Mesendoderm (in vitro differentiated cells): ENCODE results near the gene RAB5A.
A peak's percentile ranks its signal among the peaks of the same experiment; 100 is the strongest.

Source experiments
- DNase-seq: peaks from one replicate; pipeline ENCODE4 v3.0.0; 2013
- H2AK5ac ChIP-seq: 2 replicates; pipeline ENCODE4 v1.6.1; 2013; ENCODE audit warnings: low read length, inconsistent platforms
- H2BK120ac ChIP-seq: 2 replicates; pipeline ENCODE4 v1.6.1; 2013; ENCODE audit warnings: low read depth, mild to moderate bottlenecking, low read length, moderate library complexity, mixed read lengths
- H2BK15ac ChIP-seq: replicated peaks from 2 replicates; pipeline ENCODE4 v1.6.1; 2013; ENCODE audit warnings: low read depth, mild to moderate bottlenecking, moderate library complexity
- H2BK5ac ChIP-seq: 2 replicates; pipeline ENCODE4 v1.6.1; 2013; ENCODE audit warnings: low read length, inconsistent platforms
- H3K18ac ChIP-seq: 2 replicates; pipeline ENCODE4 v1.6.1; 2013; ENCODE audit warnings: mild to moderate bottlenecking, low read length, mixed read lengths
- H3K23ac ChIP-seq: one replicate; pipeline ENCODE4 v1.6.1; 2013; ENCODE audit warnings: low read length
- H3K27ac ChIP-seq: 2 replicates; pipeline ENCODE4 v1.5.1; 2013; ENCODE audit warnings: low read depth, mild to moderate bottlenecking, inconsistent platforms, low read length, moderate library complexity
- H3K27me3 ChIP-seq: 2 replicates; pipeline ENCODE4 v1.6.1; 2013; ENCODE audit warnings: low read length, control low read depth, mild to moderate bottlenecking, inconsistent platforms; ENCODE audit not compliant: insufficient read depth, poor library complexity
- H3K36me3 ChIP-seq: 2 replicates; pipeline ENCODE4 v1.6.1; 2013; ENCODE audit warnings: low read length, inconsistent platforms; ENCODE audit not compliant: control insufficient read depth, insufficient read depth
- H3K4ac ChIP-seq: one replicate; pipeline ENCODE4 v1.6.1; 2013; ENCODE audit warnings: low read depth, mild to moderate bottlenecking, low read length, moderate library complexity
- H3K4me1 ChIP-seq: 2 replicates; pipeline ENCODE4 v1.6.1; 2013; ENCODE audit warnings: low read depth, low read length, inconsistent platforms; ENCODE audit not compliant: control insufficient read depth
- H3K4me2 ChIP-seq: 2 replicates; pipeline ENCODE4 v1.6.1; 2013; ENCODE audit warnings: low read length
- H3K4me3 ChIP-seq: 2 replicates; pipeline ENCODE4 v1.5.1; 2013; ENCODE audit warnings: mild to moderate bottlenecking, low read length
- H3K56ac ChIP-seq: one replicate; pipeline ENCODE4 v1.6.1; 2013; ENCODE audit warnings: low read length
- H3K79me1 ChIP-seq: 2 replicates; pipeline ENCODE4 v1.6.1; 2013; ENCODE audit warnings: low read length, inconsistent platforms
- H3K79me2 ChIP-seq: 2 replicates; pipeline ENCODE4 v1.6.1; 2013; ENCODE audit warnings: mild to moderate bottlenecking, low read length; ENCODE audit not compliant: control insufficient read depth, insufficient read depth
- H3K9ac ChIP-seq: 2 replicates; pipeline ENCODE4 v1.6.1; 2013; ENCODE audit warnings: low read length, inconsistent platforms
- H4K5ac ChIP-seq: one replicate; pipeline ENCODE4 v1.6.1; 2013; ENCODE audit warnings: low read length
- H4K8ac ChIP-seq: one replicate; pipeline ENCODE4 v1.6.1; 2013; ENCODE audit warnings: low read depth, mild to moderate bottlenecking, control low read depth, low read length, moderate library complexity
- WGBS: extraction: QIAGEN DNeasy Blood & Tissue Kit; methylation state at CpG from one replicate; pipeline ENCODE4 v1.1.7; 2013; ENCODE audit warnings: low lambda C conversion rate, missing lambda C conversion rate; ENCODE audit not compliant: insufficient coverage; ENCODE audit errors: extremely low coverage; 5-methylcytosine and 5-hydroxymethylcytosine counted together

RAB5A gene

DNA sequence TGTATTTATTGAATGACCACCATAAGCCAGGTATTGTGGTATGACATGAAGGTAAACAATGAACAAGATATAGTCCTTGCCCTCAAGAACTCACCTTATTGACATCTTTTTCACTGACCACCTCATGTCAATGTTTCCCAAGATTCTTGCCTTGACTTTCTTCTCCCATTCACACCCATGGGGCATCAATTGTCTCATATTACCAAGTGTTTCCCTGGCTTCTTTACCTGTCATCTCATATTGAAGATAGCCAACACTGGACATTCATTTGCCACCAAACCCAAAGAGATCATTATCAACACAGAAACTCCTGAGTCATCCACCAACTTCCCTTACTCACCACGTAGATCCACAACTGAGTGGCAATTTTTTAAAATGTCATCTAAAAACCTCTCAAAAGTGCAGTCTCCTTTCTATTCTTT, 15.1 kb upstream of the RAB5A start:
- Histone ChIP-seq H3K9ac (no peak overlapping the region), H3K79me1 (no peaks in the 10 kb centered on the region), H2BK5ac (no peak overlapping the region), H3K23ac (no peak overlapping the region), H3K36me3 (no peaks in the 10 kb centered on the region), H3K4ac (no peak overlapping the region), H3K18ac (no peak overlapping the region), H4K8ac (no peak overlapping the region), H4K5ac (no peak overlapping the region), H3K27me3 (no peaks in the 10 kb centered on the region), H3K4me1 (no peaks in the 10 kb centered on the region), H3K27ac (no peak overlapping the region), H2BK120ac (no peak overlapping the region), H3K4me3 (no peak overlapping the region), H2AK5ac (no peak overlapping the region), H3K79me2 (no peaks in the 10 kb centered on the region), H3K56ac (no peak overlapping the region), H2BK15ac (no peak overlapping the region), H3K4me2 (no peak overlapping the region)
- WGBS, result no CpG with 5 or more reads among the region's 1 CpG
- DNase-seq, result no peak

GRCh38 chr3:19932422-19932821, 14.5 kb upstream of the RAB5A start:
- H3K36me3 ChIP-seq, result no peaks in the 10 kb centered on the region
- no peaks in the 10 kb centered on the region for H3K79me2 ChIP-seq
- H4K8ac ChIP-seq, result no peak overlapping the region
- no peak overlapping the region for H3K4me3 ChIP-seq
- no peak overlapping the region for H3K23ac ChIP-seq
- H3K79me1 ChIP-seq, result no peaks in the 10 kb centered on the region
- no peak overlapping the region for H3K9ac ChIP-seq
- no peak overlapping the region for H4K5ac ChIP-seq
- no peaks in the 10 kb centered on the region for H3K4me1 ChIP-seq
- WGBS, result no CpG with 5 or more reads among the region's 2 CpGs
- no peak overlapping the region for H2BK5ac ChIP-seq
- H2BK120ac ChIP-seq, result no peak overlapping the region
- H3K4ac ChIP-seq, result no peak overlapping the region
- H3K18ac ChIP-seq, result no peak overlapping the region
- H3K4me2 ChIP-seq, result no peak overlapping the region
- H2AK5ac ChIP-seq, result no peak overlapping the region
- H3K27ac ChIP-seq, result no peak overlapping the region
- H3K27me3 ChIP-seq, result no peaks in the 10 kb centered on the region
- no peak overlapping the region for H3K56ac ChIP-seq
- no peak overlapping the region for H2BK15ac ChIP-seq
- no peak for DNase-seq

DNA sequence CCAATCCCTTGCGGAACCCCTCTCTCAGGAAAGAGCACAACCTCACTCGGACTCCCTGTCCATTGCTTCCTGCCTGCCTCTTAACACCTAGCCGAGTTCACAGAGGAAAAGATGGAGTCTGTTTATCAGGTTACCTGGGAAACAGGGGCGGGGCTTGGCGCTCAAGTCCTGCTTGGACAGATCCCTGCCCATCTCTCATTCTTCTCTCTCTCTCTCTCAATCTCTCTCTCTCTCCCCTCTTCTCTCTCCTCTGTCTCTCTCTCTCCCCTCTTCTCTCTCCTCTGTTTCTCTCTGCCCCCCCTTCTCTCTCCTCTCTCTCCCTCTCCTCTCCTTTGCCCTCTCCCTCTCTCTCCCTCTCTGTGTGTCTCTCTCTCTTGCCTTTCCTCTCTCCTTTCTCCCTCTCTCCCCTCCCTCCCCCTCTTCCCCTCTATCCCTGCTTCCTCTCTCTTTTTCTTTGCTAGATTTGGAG, 12.8 kb upstream of the RAB5A start, which contains the start of gene EFHB:
Gene EFHB, minus strand, starts transcription at position 120 of the 469 bp plus-strand sequence. CDS start 199 bp downstream, outside the sequence.
- H4K8ac ChIP-seq, result no peak within 1 kb of the TSS
- no peaks in the 10 kb centered on the region for H3K79me2 ChIP-seq
- WGBS, result no CpG with 5 or more reads among the region's 5 CpGs
- H3K9ac ChIP-seq, result no peak within 1 kb of the TSS
- H3K23ac ChIP-seq, result no peak within 1 kb of the TSS
- H2BK15ac ChIP-seq, result no peak within 1 kb of the TSS
- H4K5ac ChIP-seq, result no peak within 1 kb of the TSS
- no peak within 1 kb of the TSS for H3K4me2 ChIP-seq
- H2BK5ac ChIP-seq, result no peak within 1 kb of the TSS
- H2AK5ac ChIP-seq, result no peak within 1 kb of the TSS
- H3K4me1 ChIP-seq, result no peaks in the 10 kb centered on the region
- no peaks in the 10 kb centered on the region for H3K27me3 ChIP-seq
- H3K4me3 ChIP-seq, result no peak within 1 kb of the TSS
- no peak within 1 kb of the TSS for H3K56ac ChIP-seq
- H3K27ac ChIP-seq, result no peak within 1 kb of the TSS
- peak; percentile 96 for DNase-seq
- no peaks in the 10 kb centered on the region for H3K79me1 ChIP-seq
- no peaks in the 10 kb centered on the region for H3K36me3 ChIP-seq
- no peak within 1 kb of the TSS for H2BK120ac ChIP-seq
- H3K4ac ChIP-seq, result no peak within 1 kb of the TSS
- H3K18ac ChIP-seq, result no peak within 1 kb of the TSS

DNA sequence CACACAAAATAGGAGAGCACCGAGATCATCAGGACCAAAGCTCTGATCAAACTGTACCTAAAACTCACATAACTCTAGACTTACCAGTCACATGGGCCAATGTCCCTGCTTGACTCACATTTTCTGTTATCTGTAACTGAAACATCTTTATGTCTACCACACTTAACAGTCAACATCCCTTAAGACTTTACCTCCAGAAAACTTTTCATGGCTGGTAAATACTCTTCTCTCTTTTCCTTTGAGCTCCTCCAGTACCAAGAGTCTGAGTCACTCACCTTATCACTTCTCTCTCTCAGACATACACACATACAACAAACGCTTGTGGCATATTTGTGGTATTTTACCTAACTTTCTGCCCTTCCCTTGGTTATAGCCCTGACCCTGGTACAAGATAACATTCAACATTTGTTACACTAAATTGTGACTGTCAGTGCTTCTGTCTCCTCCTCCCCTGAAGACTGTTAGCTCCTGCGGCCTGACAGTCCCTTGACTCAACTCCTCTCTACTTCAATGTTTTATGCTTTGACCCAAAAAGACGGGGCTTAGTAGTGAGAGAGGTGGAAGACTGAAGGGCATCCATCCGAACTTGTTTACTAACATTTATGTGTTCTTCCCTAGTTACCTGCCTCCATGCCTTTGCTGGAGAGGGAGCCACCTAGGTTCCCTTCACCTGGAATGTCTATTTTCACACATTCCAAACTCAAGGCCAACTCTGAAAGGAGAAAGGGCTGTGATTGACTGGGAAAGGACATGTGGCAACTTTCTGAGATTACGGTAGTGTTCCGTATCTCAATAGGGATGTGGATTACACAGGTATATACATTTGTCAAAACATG, 9.2 kb upstream of the RAB5A start:
- Histone ChIP-seq H3K27ac (no peak overlapping the region), H3K36me3 (no peaks in the 10 kb centered on the region), H3K4me3 (no peak overlapping the region), H2BK15ac (no peak overlapping the region), H2BK120ac (no peak overlapping the region), H3K4me2 (no peak overlapping the region), H2AK5ac (no peak overlapping the region), H3K79me1 (no peaks in the 10 kb centered on the region), H4K5ac (no peak overlapping the region), H3K4me1 (no peaks in the 10 kb centered on the region), H3K79me2 (no peaks in the 10 kb centered on the region), H2BK5ac (no peak overlapping the region), H3K23ac (no peak overlapping the region), H3K9ac (no peak overlapping the region), H3K27me3 (no peaks in the 10 kb centered on the region), H3K18ac (no peak overlapping the region), H3K4ac (no peak overlapping the region), H4K8ac (no peak overlapping the region), H3K56ac (no peak overlapping the region)
- peak; percentile 44 for DNase-seq
- WGBS, result no CpG with 5 or more reads among the region's 7 CpGs

GRCh38 chr3:19938295-19938627, 8.6 kb upstream of the RAB5A start:
- H3K27ac ChIP-seq, result no peak overlapping the region
- no peaks in the 10 kb centered on the region for H3K4me1 ChIP-seq
- H3K79me2 ChIP-seq, result no peaks in the 10 kb centered on the region
- H3K4me3 ChIP-seq, result no peak overlapping the region
- no peaks in the 10 kb centered on the region for H3K79me1 ChIP-seq
- no peak overlapping the region for H3K56ac ChIP-seq
- no peak overlapping the region for H4K5ac ChIP-seq
- H3K27me3 ChIP-seq, result no peaks in the 10 kb centered on the region
- H3K4me2 ChIP-seq, result no peak overlapping the region
- H3K23ac ChIP-seq, result no peak overlapping the region
- H3K36me3 ChIP-seq, result no peaks in the 10 kb centered on the region
- H3K18ac ChIP-seq, result no peak overlapping the region
- no peak overlapping the region for H3K4ac ChIP-seq
- H3K9ac ChIP-seq, result no peak overlapping the region
- no peak for DNase-seq
- WGBS, result no CpG with 5 or more reads among the region's 1 CpG
- no peak overlapping the region for H2BK15ac ChIP-seq
- H2AK5ac ChIP-seq, result no peak overlapping the region
- no peak overlapping the region for H2BK120ac ChIP-seq
- H2BK5ac ChIP-seq, result no peak overlapping the region
- H4K8ac ChIP-seq, result no peak overlapping the region

DNA sequence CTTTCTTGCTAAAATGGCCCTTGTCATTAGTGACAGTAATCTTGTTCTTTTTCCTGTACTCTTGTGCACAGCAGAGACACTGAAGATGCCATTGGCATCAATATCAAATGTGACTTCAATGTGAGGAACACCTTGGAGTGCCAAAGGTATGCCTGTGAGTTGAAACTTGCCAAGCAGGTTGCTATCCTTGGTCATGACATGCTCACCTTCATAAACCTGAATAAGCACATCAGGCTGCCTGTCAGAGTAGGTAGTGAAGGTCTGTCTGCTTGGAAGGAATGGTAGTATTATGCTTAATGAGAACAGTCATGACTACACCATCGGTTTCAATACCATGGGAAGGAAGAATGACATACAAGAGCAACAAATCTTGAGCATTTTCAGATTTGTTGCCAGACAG, 6.3 kb upstream of the RAB5A start:
- Histone ChIP-seq H3K18ac (no peak overlapping the region), H2BK15ac (no peak overlapping the region), H3K27me3 (no peaks in the 10 kb centered on the region), H3K4me1 (no peaks in the 10 kb centered on the region), H3K36me3 (no peaks in the 10 kb centered on the region), H4K5ac (no peak overlapping the region), H3K79me2 (no peaks in the 10 kb centered on the region), H3K4me2 (no peak overlapping the region), H3K79me1 (no peaks in the 10 kb centered on the region), H3K23ac (no peak overlapping the region), H2AK5ac (no peak overlapping the region), H3K56ac (no peak overlapping the region), H2BK120ac (no peak overlapping the region), H2BK5ac (no peak overlapping the region), H3K4me3 (no peak overlapping the region), H3K4ac (no peak overlapping the region), H4K8ac (no peak overlapping the region), H3K9ac (no peak overlapping the region), H3K27ac (no peak overlapping the region)
- WGBS, result no CpG with 5 or more reads among the region's 1 CpG
- no peak for DNase-seq
